Colonic mucosa (tissue), 4 donors: ENCODE measurements around the gene COMT. TPM values are rescaled to one million over a fixed set of nuclear protein-coding genes. Genes with fewer than 3 reads are reported as not detected.
"Not testable (repeated sequence)": the region's sequence is repeated elsewhere in the genome, so short reads cannot be mapped to it uniquely, and the experiment has no call there.

Experiments
- DNase-seq: peaks from one replicate; pipeline ENCODE4 v3.0.0-alpha.2; 2020
- H3K27ac ChIP-seq: fragments of 200-600 bp; one replicate; pipeline ENCODE4 v1.8.0; 2021
- H3K27me3 ChIP-seq: fragments of 200-600 bp; one replicate; pipeline ENCODE4 v1.8.0; 2021
- H3K36me3 ChIP-seq: fragments of 200-600 bp; one replicate; pipeline ENCODE4 v1.8.0; 2021
- H3K4me1 ChIP-seq: fragments of 200-600 bp; one replicate; pipeline ENCODE4 v1.8.0; 2021; ENCODE audit warnings: mild to moderate bottlenecking
- H3K4me3 ChIP-seq: fragments of 200-600 bp; one replicate; pipeline ENCODE4 v1.8.0; 2021
- H3K9ac ChIP-seq, 2 donors: one replicate each; pipeline ENCODE4 v1.7.0; 2013; ENCODE audit warnings: control low read depth in 2 of 2, low read depth in 2 of 2, low read length in 2 of 2
- H3K9me3 ChIP-seq: fragments of 200-600 bp; one replicate; pipeline ENCODE4 v1.8.0; 2021
- intact Hi-C: fragments of 100-400 bp; cut with DNase I; formaldehyde crosslinking; loops from one replicate; pipeline ENCODE4 v1.14.1; 2022
- total RNA-seq, 2 donors: library from RNA; stranded (reverse); fragmentation: NEBNext Ultra II Directional in 1 of 2; extraction: Animal tissue kit (Norgen Biotek cat#: 25700) in 1 of 2; gene quantifications; one replicate each; pipeline ENCODE4 v1.2.1, GENCODE V29; 2021
- TF ChIP-seq, protein P1 (sequence below): fragments of 200-600 bp; IDR thresholded peaks from one replicate; pipeline ENCODE4 v1.8.0; 2022; ENCODE audit warnings: antibody characterized with exemption, mild to moderate bottlenecking
- donor health status: healthy.
- donor health status: DM: no; HTN: no; CAD: no.
- donor health status: DM: no; HTN: no; CAD: no.

Gene COMT
- total RNA-seq, 2 donors from 2014 or later = 70.0 to 125 TPM

DNA sequence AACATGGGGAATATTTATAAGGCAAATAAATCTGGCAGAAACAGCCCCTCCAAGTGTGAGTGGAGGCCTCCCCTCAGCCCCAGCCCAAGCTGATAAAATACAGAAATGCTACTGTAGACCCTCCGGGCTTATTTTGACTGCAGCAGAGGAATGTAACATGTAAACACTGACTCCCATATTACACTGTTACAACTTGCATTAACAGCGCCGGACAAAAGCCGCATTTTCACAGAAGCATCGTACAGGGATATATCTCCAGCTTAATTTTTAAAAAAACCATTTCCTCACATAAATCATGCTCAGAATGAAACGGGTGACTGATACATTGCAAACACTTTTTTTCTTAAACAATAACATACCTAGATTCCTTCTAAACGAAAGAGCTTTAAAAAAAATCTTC is 36.6 kb upstream of the COMT start:
- intact Hi-C loops = no loop called here

DNA sequence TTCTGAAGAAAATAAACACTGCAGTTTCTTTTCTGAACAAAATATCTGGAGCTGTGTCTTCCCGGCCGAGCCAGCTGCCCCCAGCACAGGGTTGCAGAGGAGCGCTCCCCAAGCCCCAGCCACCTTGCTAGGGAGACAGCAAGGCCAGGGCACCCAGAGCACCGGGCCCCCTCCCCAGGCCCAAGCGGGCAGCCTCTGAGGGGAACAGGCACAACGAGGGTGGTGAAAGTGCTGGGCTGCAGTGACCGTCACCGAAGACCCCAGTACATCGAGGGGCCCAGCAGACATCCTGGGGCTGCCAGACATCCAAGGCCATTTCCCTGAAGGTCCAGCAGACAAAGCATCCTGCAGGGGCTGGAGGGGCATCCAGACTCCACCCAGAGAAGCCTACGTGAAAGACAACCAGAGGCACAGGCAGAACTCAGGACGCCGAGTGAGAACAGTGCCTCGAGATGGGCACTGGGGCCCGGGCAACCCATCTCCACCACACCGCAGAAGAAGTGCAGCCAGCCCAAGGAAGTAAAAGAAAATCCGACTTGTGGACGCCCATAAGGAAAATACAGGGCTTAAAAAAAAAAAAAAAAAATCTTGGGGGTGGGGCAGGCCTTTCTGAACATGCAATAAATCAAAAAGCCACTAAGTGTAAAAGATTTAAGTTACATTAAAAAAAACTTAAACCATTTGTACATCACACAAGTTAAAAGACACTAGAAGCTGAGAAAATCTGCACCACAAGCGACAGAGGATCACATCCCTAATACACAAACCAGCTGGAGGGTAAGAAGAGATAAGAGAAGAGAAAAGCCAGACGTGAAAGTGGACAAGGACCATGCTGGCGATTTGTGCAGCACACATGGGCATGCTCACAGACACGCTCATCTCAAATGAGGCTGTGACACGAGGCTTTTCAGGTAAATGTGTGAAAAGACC is 36.0 kb upstream of the COMT start:
- H3K36me3 ChIP-seq = no peaks in the 10 kb centered on the region
- no peak overlapping the region for H3K27ac ChIP-seq
- H3K4me3 ChIP-seq = no peak overlapping the region
- H3K4me1 ChIP-seq = no peaks in the 10 kb centered on the region
- H3K9me3 ChIP-seq = no peaks in the 10 kb centered on the region
- DNase-seq = no peak
- intact Hi-C loops = no loop called here
- no peak overlapping the region for H3K9ac ChIP-seq
- H3K27me3 ChIP-seq = no peaks in the 10 kb centered on the region
- TF ChIP-seq, protein P1, sequence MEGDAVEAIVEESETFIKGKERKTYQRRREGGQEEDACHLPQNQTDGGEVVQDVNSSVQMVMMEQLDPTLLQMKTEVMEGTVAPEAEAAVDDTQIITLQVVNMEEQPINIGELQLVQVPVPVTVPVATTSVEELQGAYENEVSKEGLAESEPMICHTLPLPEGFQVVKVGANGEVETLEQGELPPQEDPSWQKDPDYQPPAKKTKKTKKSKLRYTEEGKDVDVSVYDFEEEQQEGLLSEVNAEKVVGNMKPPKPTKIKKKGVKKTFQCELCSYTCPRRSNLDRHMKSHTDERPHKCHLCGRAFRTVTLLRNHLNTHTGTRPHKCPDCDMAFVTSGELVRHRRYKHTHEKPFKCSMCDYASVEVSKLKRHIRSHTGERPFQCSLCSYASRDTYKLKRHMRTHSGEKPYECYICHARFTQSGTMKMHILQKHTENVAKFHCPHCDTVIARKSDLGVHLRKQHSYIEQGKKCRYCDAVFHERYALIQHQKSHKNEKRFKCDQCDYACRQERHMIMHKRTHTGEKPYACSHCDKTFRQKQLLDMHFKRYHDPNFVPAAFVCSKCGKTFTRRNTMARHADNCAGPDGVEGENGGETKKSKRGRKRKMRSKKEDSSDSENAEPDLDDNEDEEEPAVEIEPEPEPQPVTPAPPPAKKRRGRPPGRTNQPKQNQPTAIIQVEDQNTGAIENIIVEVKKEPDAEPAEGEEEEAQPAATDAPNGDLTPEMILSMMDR = no peak

More for the DNA sequence above, 36.6 kb upstream of the COMT start:
- H3K4me3 ChIP-seq = no peak overlapping the region
- H3K27ac ChIP-seq = no peak overlapping the region
- TF ChIP-seq, protein P1 = no peak
- H3K9me3 ChIP-seq = no peaks in the 10 kb centered on the region
- H3K4me1 ChIP-seq = no peaks in the 10 kb centered on the region
- H3K27me3 ChIP-seq = no peaks in the 10 kb centered on the region
- H3K36me3 ChIP-seq = no peaks in the 10 kb centered on the region
- no peak for DNase-seq
- H3K9ac ChIP-seq = no peak overlapping the region

DNA sequence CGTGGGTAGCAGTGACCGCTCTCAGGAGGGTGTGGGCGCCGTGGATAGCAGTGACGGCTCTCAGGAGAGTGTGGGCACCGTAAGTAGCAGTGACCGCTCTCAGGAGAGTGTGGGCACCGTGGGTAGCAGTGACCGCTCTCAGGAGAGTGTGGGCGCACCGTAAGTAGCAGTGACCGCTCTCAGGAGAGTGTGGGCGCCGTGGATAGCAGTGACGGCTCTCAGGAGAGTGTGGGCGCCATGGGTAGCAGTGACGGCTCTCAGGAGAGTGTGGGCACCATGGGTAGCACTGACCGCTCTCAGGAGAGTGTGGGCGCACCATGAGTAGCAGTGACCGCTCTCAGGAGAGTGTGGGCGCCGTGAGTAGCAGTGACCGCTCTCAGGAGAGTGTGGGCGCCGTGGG is 34.7 kb upstream of the COMT start:
- DNase-seq, H3K9me3 ChIP-seq, H3K27ac ChIP-seq, H3K4me1 ChIP-seq, intact Hi-C loops, H3K4me3 ChIP-seq, H3K27me3 ChIP-seq, H3K9ac ChIP-seq, H3K36me3 ChIP-seq: not testable (repeated sequence)

DNA sequence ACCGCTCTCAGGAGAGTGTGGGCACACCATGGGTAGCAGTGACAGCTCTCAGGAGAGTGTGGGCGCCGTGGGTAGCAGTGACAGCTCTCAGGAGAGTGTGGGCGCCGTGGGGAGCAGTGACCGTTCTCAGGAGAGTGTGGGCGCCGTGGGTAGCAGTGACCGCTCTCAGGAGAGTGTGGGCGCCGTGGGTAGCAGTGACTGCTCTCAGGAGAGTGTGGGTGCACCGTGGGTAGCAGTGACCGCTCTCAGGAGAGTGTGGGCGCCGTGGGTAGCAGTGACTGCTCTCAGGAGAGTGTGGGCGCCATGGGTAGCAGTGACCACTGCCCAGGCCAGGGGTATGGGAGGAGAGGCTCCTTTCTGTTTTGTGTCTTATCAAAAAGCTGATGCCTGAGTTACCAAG is 33.7 kb upstream of the COMT start:
- H3K4me3 ChIP-seq, H3K27ac ChIP-seq, DNase-seq, H3K9ac ChIP-seq, intact Hi-C loops, H3K9me3 ChIP-seq, H3K27me3 ChIP-seq, H3K4me1 ChIP-seq, H3K36me3 ChIP-seq: not testable (repeated sequence)

DNA sequence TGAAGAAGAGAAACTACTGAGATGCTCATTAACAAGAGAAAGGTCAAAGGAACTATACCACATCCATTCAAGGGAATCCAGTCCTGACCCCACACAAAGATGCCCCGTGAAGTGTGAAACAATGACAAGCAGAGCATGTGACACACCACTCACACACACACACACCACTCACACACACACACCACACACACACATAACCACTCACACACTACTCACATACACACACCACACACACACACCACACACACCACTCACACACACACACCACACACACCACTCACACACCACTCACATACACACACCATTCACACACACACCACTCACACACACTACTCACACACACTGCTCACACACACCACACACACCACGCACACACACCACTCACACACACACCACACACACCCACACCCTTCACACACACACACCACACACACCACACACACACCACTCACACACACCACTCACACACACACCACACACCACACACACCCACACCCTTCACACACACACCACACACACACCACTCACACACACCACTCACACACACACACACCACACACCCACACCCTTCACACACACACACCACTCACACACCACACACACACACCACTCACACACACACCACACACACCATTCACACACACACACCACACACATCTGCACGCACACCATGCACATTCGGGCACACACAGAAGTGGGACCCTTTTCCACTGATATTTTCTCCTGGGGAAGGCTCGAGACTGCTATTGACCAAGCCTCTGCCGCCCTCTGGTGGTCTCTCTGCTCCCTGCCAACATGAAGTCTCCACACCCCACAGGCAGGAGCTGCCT is 32.0 kb upstream of the COMT start:
- TF ChIP-seq, protein P1 = peak; percentile 76
- Histone ChIP-seq H3K9me3 (no peaks in the 10 kb centered on the region), H3K4me1 (no peaks in the 10 kb centered on the region), H3K9ac (no peak overlapping the region), H3K27ac (no peak overlapping the region), H3K4me3 (no peak overlapping the region), H3K36me3 (no peaks in the 10 kb centered on the region), H3K27me3 (no peaks in the 10 kb centered on the region)
- intact Hi-C loops = loop anchor here (2.0 kb wide), 1 partner anchor 179 kb away; no protein-coding TSS in a partner anchor
- DNase-seq = peak; percentile 85

DNA sequence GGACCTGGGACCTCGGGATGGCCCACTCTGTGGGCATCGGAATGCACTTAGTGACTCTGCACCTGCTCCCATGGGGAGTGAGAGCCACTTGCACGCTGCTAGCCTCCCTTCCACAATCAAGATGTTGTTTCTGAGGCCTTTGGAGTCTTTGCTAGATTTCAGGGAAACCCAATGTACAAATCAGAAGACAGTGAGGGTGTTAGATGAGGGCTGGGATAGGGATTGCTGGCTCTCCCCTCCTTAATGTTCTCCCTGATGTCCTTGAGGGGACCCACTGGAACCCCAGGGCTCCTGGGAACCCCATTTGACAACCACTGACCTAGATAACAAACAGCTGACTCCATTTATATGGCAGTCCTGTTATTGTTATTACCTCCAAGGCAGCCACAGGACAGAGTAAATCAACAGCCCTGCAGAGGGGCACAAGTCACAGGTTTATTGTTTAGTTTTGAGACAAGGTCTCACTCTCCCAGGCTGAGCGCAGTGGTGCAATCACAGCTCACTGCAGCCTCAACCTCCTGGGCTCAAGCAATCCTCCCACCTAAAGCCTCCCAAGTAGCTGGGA is 31.3 kb upstream of the COMT start:
- no peaks in the 10 kb centered on the region for H3K27me3 ChIP-seq
- H3K4me1 ChIP-seq = no peaks in the 10 kb centered on the region
- no peak overlapping the region for H3K27ac ChIP-seq
- H3K9me3 ChIP-seq = no peaks in the 10 kb centered on the region
- no peak overlapping the region for H3K4me3 ChIP-seq
- DNase-seq = no peak
- intact Hi-C loops = loop anchor here (2.0 kb wide), 1 partner anchor 179 kb away; no protein-coding TSS in a partner anchor
- TF ChIP-seq, protein P1 = no peak
- no peak overlapping the region for H3K9ac ChIP-seq
- H3K36me3 ChIP-seq = no peaks in the 10 kb centered on the region
